Measurements from ENCODE around the gene ZSCAN12. TPM values are rescaled to one million over a fixed set of nuclear protein-coding genes. Genes with fewer than 3 reads are reported as not detected.

Gene ZSCAN12
- total and polyA plus RNA-seq, 10 of the 15 experiments (the other 5 are each of a cell fraction or from before 2014, with no cell fraction given), result 1.2 to 12.2 (median 7.4) TPM

DNA sequence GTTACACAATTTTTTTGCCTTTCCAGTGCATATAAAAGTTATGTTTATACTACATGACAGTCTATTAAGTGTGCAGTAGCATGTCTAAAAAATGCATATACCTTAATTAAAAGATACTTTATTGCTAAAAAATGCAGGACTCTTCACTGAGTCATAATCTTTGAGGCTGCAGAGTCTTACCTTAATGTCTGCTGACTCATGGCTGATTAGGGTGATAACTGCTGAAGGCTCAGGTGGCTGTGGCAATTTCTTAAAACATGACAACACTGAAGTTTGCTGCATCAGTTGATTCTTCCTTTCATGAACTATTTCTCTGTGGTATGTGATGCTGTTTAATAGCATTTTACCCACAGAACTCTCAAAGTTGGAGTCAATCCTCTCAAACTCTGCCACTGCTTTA is 24.6 kb upstream of the ZSCAN12 start:
- no peak for ATAC-seq
- no peaks in the 10 kb centered on the region for H3K79me2 ChIP-seq (ENCODE audit: control insufficient read depth, insufficient read depth, low read length)
- H3K9ac ChIP-seq (ENCODE audit: control insufficient read depth, insufficient read depth, low read length), result no peak overlapping the region
- RAD21 ChIA-PET (ENCODE audit: unreplicated experiment), result no interaction called here
- no TSS peak for BruUV-seq (replicated peaks)
- H3K4me2 ChIP-seq (ENCODE audit: control insufficient read depth, insufficient read depth), result no peak overlapping the region
- FAIRE-seq, result no peak
- no peaks in the 10 kb centered on the region for H3K27me3 ChIP-seq (replicated peaks in 1 of 2; ENCODE audit: control insufficient read depth in 2 of 2, insufficient read depth in 2 of 2, low read length in 1 of 2)
- SMC1A ChIA-PET (ENCODE audit: uncharacterized antibody, unreplicated experiment), result no interaction called here
- in situ Hi-C loops (cut with MboI) (no loop called here), intact Hi-C loops (cut with micrococcal nuclease; ENCODE audit: unreplicated experiment) (no loop called here)
- no peaks in the 10 kb centered on the region; the same call in 2 of the 3 replicates for H3K9me3 ChIP-seq (replicated peaks; ENCODE audit: control insufficient read depth, insufficient read depth, low read length)
- CTCF ChIA-PET, result no interaction called here
- H3K36me3 ChIP-seq (ENCODE audit: control insufficient read depth in 2 of 2, insufficient read depth in 2 of 2, low read length in 1 of 2), result no peaks in the 10 kb centered on the region
- no peaks in the 10 kb centered on the region for H3K4me1 ChIP-seq (ENCODE audit: control insufficient read depth, insufficient read depth, low read length)
- H3K4me3 ChIP-seq, result no peak overlapping the region
- no peak for DNase-seq (ENCODE audit: low read depth, low spot score)
- H2AFZ ChIP-seq (ENCODE audit: control insufficient read depth, low read depth, low read length), result no peak overlapping the region
- POLR2A ChIA-PET, result no interaction called here
- H3K27ac ChIP-seq (ENCODE audit: control insufficient read depth, insufficient read depth), result no peak overlapping the region
- H4K20me1 ChIP-seq (ENCODE audit: control insufficient read depth, insufficient read depth), result no peaks in the 10 kb centered on the region
- TF ChIP-seq NR2F1 (conservative IDR thresholded peaks at IDR 0.05), result no peak
- no peak for TF ChIP-seq CBFB (IDR thresholded peaks at IDR 0.05; ENCODE audit: low read depth)
- TF ChIP-seq ZNF274 (IDR thresholded peaks at IDR 0.05; ENCODE audit: insufficient read depth, insufficient read length), result no peak
- TF ChIP-seq CREM (IDR thresholded peaks at IDR 0.05; ENCODE audit: low read depth), result no peak
- no peak for TF ChIP-seq JUNB (IDR thresholded peaks at IDR 0.05)
- TF ChIP-seq FOXM1 (IDR thresholded peaks at IDR 0.05; ENCODE audit: low read depth, low read length), result no peak
- TF ChIP-seq HDGF (IDR thresholded peaks at IDR 0.05), result no peak
- no peak for TF ChIP-seq RAD51 (IDR thresholded peaks at IDR 0.05)
- TF ChIP-seq SUZ12 (IDR thresholded peaks at IDR 0.05; ENCODE audit: unreplicated experiment), result no peak
- no peak for TF ChIP-seq SMARCA5 (IDR thresholded peaks at IDR 0.05)
- no peak for TF ChIP-seq SP1 (IDR thresholded peaks at IDR 0.05; ENCODE audit: low read depth, low read length)
- no peak for TF ChIP-seq MXI1 (IDR thresholded peaks at IDR 0.05; ENCODE audit: low read depth, low read length)
- TF ChIP-seq NR2C1 (IDR thresholded peaks at IDR 0.05), result no peak
- no peak for TF ChIP-seq ELK1 (IDR thresholded peaks at IDR 0.05; ENCODE audit: low read depth, low read length)
- TF ChIP-seq ZNF24 (IDR thresholded peaks at IDR 0.05), result no peak

Data from GM12878 (cell line).